ENCODE results near the gene LCE3C.
"Not testable (repeated sequence)": the region's sequence is repeated elsewhere in the genome, so short reads cannot be mapped to it uniquely, and the experiment has no call there.

The LCE3C gene, protein sequence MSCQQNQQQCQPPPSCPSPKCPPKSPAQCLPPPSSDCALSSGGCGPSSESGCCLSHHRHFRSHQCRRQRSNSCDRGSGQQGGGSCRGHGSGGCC

DNA sequence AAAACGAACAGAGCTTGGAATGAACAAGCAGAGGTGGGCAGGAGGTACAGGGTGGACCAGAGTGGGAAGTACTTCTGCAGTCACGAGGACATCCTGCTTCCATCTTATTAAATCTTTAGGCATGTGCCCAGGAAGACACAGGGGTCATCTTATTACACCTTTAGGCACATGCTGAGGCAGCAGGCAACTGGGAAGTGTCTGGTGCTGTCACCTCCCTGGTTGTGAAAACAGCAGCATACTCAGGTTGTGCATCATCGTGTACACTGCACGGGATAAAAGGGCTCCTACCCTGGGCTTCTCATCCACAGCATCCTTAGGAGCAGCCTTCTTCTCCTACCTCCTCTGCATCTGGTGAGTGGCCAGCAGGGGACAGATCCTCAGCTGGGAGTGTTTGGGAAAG is at the start of gene LCE3C:
Gene LCE3C, plus strand, starts transcription at position 301 of the 400 bp plus-strand sequence. CDS start 498 bp downstream, outside the sequence.
- no peaks in the 10 kb centered on the region for H3K9me3 ChIP-seq (ENCODE audit: control insufficient read depth, low read length)
- no peaks in the 10 kb centered on the region for H3K27me3 ChIP-seq (replicated peaks; ENCODE audit: control insufficient read depth, insufficient read depth, low read length)
- no peaks in the 10 kb centered on the region for H3K36me3 ChIP-seq (ENCODE audit: control insufficient read depth, insufficient read depth, low read length, severe bottlenecking)
- H3K4me3 ChIP-seq (ENCODE audit: low read length), result no peak within 1 kb of the TSS
- H3K4me1 ChIP-seq (ENCODE audit: control insufficient read depth, insufficient read depth, low read length), result no peaks in the 10 kb centered on the region
- DNase-seq (ENCODE audit: low read depth), result no peak
- no peak within 1 kb of the TSS for H3K9ac ChIP-seq (ENCODE audit: low read length)

DNA sequence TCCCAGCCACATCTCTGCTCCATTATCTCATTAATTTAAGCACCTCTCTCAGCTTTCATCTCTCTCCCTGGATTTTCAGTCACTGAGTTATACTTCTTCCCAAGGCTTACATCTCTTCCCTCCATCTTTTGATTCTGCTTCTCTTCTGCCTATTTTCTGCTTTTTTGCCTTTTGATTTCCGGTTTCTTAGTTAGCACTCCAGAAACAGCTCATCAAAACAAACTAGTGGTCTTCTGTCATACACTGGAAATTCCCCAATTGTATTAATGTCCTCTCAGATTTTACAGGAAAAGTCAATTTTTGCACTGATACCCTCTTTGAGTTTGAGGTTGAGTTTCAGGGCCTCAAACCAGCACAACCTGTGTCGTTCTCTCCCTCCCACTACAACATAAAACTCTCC is 34.9 kb upstream of the LCE3C start:
- Histone ChIP-seq H3K4me3 (ENCODE audit: low read length) (no peak overlapping the region), H3K4me1 (ENCODE audit: control insufficient read depth, insufficient read depth, low read length) (no peaks in the 10 kb centered on the region), H3K27me3 (replicated peaks; ENCODE audit: control insufficient read depth, insufficient read depth, low read length) (peaks cover 5% of the 10 kb centered on the region), H3K36me3 (ENCODE audit: control insufficient read depth, insufficient read depth, low read length, severe bottlenecking) (no peaks in the 10 kb centered on the region), H3K9me3 (ENCODE audit: control insufficient read depth, low read length) (peaks cover 25% of the 10 kb centered on the region), H3K9ac (ENCODE audit: low read length) (no peak overlapping the region)
- DNase-seq (ENCODE audit: low read depth), result no peak

DNA sequence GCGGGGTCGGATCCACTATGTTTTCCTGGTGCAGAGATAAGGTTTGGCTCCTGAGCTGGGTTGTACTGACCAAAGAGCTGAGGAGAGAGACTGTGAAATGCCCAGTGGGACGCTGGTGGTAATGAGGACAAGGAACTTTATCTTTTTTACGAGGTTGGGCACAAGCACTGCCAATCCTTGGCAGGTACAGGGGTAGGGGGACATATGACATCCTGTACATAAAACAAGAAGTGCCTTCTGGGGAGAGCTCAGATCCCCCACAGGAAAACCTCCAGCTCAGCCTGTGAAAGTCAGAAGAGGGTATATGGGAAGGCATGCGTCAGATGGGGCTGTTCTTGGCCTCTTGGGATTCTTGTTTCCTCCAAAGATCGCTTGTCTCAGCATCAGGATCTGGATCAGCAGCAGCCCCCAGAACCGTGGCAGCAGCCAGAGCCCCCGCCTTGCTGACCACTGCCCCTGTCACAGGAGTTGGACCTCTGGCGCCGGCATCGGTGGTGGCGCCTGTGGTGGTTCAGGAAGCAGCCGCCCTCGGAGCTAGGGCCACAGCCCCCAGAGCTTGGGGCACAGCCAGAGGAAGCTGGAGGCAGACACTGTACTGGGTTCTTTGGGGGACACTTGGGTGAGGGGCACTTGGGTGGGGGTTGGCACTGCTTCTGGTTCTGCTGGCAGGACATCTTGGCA is 34.4 kb upstream of the LCE3C start:
- Histone ChIP-seq H3K4me1 (ENCODE audit: control insufficient read depth, insufficient read depth, low read length) (no peaks in the 10 kb centered on the region), H3K27me3 (replicated peaks; ENCODE audit: control insufficient read depth, insufficient read depth, low read length) (peaks cover 5% of the 10 kb centered on the region), H3K36me3 (ENCODE audit: control insufficient read depth, insufficient read depth, low read length, severe bottlenecking) (no peaks in the 10 kb centered on the region), H3K9ac (ENCODE audit: low read length) (no peak overlapping the region), H3K4me3 (ENCODE audit: low read length) (no peak overlapping the region), H3K9me3 (ENCODE audit: control insufficient read depth, low read length) (peaks cover 26% of the 10 kb centered on the region)
- DNase-seq (ENCODE audit: low read depth), result no peak

DNA sequence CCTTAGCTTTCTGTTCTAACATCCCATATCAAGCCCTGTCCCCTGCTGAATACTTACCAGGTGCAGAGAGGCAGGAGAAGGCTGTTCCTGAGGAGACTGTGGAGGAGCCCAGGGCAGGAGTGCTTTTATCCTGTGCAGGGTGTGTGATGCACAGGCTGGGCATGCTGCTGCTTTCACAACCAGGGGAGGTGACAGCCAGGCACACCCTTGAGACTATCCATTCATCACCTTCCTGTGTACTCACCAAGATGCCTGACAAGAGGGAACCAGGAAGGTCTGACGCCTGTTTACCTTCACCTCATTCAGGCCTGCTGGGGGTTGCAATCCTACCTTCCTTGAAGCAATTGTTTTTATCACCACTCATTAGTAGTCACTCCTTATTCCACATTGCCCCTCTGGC is 33.4 kb upstream of the LCE3C start, which contains the start of gene LCE3E:
Gene LCE3E, minus strand, starts transcription at position 100 of the 400 bp plus-strand sequence. CDS start 572 bp downstream, outside the sequence.
- no peaks in the 10 kb centered on the region for H3K36me3 ChIP-seq (ENCODE audit: control insufficient read depth, insufficient read depth, low read length, severe bottlenecking)
- DNase-seq (ENCODE audit: low read depth), result no peak
- peaks cover 26% of the 10 kb centered on the region for H3K9me3 ChIP-seq (ENCODE audit: control insufficient read depth, low read length)

DNA sequence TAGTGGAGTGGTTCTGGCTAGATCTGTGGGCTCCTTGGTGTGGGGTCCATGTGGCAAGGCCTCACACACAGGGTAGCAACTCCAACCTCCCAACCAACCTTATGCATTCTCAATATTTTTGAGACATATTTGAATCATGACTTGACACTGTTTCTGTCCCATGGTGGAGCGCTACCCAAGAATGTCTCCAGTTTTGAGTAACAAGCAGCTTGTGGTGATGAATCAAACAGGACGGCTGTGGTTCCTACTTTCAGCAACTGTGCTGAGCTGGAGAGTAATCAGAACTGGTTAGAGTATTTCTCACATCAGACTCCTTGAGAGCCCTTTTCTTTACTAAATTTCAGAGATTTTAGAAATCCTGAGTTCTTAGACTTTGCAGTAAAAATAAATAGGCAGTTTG is 22.9 kb upstream of the LCE3C start:
- Histone ChIP-seq H3K9me3 (ENCODE audit: control insufficient read depth, low read length) (no peaks in the 10 kb centered on the region), H3K9ac (ENCODE audit: low read length) (no peak overlapping the region), H3K27me3 (replicated peaks; ENCODE audit: control insufficient read depth, insufficient read depth, low read length) (peaks cover 4% of the 10 kb centered on the region), H3K4me3 (ENCODE audit: low read length) (no peak overlapping the region), H3K4me1 (ENCODE audit: control insufficient read depth, insufficient read depth, low read length) (no peaks in the 10 kb centered on the region), H3K36me3 (ENCODE audit: control insufficient read depth, insufficient read depth, low read length, severe bottlenecking) (no peaks in the 10 kb centered on the region)
- no peak for DNase-seq (ENCODE audit: low read depth)

More for the DNA sequence above, 33.4 kb upstream of the LCE3C start, which contains the start of gene LCE3E:
- peaks cover 5% of the 10 kb centered on the region for H3K27me3 ChIP-seq (replicated peaks; ENCODE audit: control insufficient read depth, insufficient read depth, low read length)
- no peak within 1 kb of the TSS for H3K9ac ChIP-seq (ENCODE audit: low read length)
- no peaks in the 10 kb centered on the region for H3K4me1 ChIP-seq (ENCODE audit: control insufficient read depth, insufficient read depth, low read length)
- H3K4me3 ChIP-seq (ENCODE audit: low read length), result no peak within 1 kb of the TSS

DNA sequence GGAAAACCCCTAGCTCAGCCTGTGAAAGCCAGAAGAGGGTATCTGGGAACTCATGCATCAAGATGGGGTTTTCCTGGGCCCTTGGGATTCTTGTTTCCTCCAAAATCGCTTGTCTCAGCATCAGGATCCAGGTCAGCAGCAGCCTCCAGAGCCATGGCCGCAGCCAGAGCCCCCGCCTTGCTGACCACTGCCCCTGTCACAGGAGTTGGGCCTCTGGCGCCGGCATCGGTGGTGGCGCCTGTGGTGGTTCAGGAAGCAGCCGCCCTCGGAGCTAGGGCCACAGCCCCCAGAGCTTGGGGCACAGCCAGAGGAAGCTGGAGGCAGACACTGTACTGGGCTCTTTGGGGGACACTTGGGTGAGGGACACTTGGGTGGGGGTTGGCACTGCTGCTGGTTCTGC is 20.5 kb upstream of the LCE3C start:
- DNase-seq (ENCODE audit: low read depth); H3K27me3 ChIP-seq (replicated peaks; ENCODE audit: control insufficient read depth, insufficient read depth, low read length); H3K4me1 ChIP-seq (ENCODE audit: control insufficient read depth, insufficient read depth, low read length); H3K4me3 ChIP-seq (ENCODE audit: low read length); H3K9ac ChIP-seq (ENCODE audit: low read length); H3K36me3 ChIP-seq (ENCODE audit: control insufficient read depth, insufficient read depth, low read length, severe bottlenecking); H3K9me3 ChIP-seq (ENCODE audit: control insufficient read depth, low read length): not testable (repeated sequence)

DNA sequence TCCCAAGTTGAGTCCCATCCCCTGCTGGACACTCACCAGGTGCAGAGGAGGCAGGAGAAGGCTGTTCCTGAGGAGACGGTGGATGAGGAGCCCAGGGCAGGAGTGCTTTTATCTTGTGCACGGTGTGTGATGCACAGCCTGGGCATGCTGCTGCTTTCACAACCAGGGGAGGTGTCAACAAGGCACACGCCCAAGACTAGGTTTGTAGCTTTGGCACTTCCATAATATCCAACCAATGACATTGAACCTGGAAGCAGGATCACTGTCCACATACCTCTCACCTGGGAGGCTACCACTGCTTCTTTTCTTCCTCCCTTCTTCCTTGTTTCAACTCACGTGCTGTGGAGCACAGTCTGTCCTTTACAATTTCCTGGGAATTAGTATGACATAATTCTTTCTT is 19.6 kb upstream of the LCE3C start, which contains the start of gene LCE3D:
Gene LCE3D, minus strand, starts transcription at position 84 of the 400 bp plus-strand sequence. CDS start 580 bp downstream, outside the sequence.
- no peak within 1 kb of the TSS for H3K4me3 ChIP-seq (ENCODE audit: low read length)
- no peak within 1 kb of the TSS for H3K9ac ChIP-seq (ENCODE audit: low read length)
- H3K9me3 ChIP-seq (ENCODE audit: control insufficient read depth, low read length), result no peaks in the 10 kb centered on the region
- no peaks in the 10 kb centered on the region for H3K27me3 ChIP-seq (replicated peaks; ENCODE audit: control insufficient read depth, insufficient read depth, low read length)
- no peak for DNase-seq (ENCODE audit: low read depth)
- H3K4me1 ChIP-seq (ENCODE audit: control insufficient read depth, insufficient read depth, low read length), result no peaks in the 10 kb centered on the region
- H3K36me3 ChIP-seq (ENCODE audit: control insufficient read depth, insufficient read depth, low read length, severe bottlenecking), result no peaks in the 10 kb centered on the region

DNA sequence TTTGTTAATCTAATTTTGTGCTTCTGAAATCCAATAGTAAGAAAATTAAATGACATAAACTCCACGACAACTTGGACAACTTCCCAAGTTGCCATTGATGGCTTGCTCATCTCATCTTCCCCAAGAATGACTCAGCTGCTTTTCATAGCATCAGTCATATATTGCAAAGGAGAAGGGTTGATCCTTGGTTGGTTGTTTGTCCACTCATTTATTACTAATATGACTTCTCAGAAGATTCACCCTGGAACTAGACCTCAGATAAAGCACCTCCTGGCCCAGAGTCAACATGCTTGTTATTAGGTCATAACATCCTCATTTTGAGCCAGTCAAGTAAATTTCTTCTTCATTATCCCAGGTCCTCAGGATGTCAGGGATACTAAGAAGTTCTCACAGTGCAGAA is 17.4 kb upstream of the LCE3C start:
- Histone ChIP-seq H3K9me3 (ENCODE audit: control insufficient read depth, low read length) (no peaks in the 10 kb centered on the region), H3K27me3 (replicated peaks; ENCODE audit: control insufficient read depth, insufficient read depth, low read length) (no peaks in the 10 kb centered on the region), H3K9ac (ENCODE audit: low read length) (no peak overlapping the region), H3K36me3 (ENCODE audit: control insufficient read depth, insufficient read depth, low read length, severe bottlenecking) (no peaks in the 10 kb centered on the region), H3K4me3 (ENCODE audit: low read length) (no peak overlapping the region), H3K4me1 (ENCODE audit: control insufficient read depth, insufficient read depth, low read length) (no peaks in the 10 kb centered on the region)
- DNase-seq (ENCODE audit: low read depth), result no peak

DNA sequence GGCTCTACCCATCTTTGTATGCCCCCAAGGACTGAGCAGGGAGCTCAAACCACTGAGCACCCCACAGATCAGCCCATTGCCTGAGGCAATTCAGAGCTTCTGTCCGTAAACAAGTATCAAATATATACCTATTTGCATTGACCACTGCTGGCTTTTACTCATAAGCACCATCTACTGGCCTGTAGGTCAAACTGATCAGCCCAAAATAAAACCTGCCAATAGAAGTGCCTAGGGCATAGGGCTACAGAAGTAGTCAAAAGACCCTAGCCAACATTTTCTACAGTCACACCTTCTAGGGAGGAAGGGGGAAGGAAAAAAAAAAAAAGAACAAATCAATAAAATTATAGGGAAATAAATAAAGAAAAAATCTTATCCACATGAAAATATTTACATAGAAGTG is 14.4 kb upstream of the LCE3C start:
- no peaks in the 10 kb centered on the region for H3K9me3 ChIP-seq (ENCODE audit: control insufficient read depth, low read length)
- no peaks in the 10 kb centered on the region for H3K4me1 ChIP-seq (ENCODE audit: control insufficient read depth, insufficient read depth, low read length)
- H3K9ac ChIP-seq (ENCODE audit: low read length), result no peak overlapping the region
- H3K4me3 ChIP-seq (ENCODE audit: low read length), result no peak overlapping the region
- H3K27me3 ChIP-seq (replicated peaks; ENCODE audit: control insufficient read depth, insufficient read depth, low read length), result no peaks in the 10 kb centered on the region
- no peaks in the 10 kb centered on the region for H3K36me3 ChIP-seq (ENCODE audit: control insufficient read depth, insufficient read depth, low read length, severe bottlenecking)
- no peak for DNase-seq (ENCODE audit: low read depth)

DNA sequence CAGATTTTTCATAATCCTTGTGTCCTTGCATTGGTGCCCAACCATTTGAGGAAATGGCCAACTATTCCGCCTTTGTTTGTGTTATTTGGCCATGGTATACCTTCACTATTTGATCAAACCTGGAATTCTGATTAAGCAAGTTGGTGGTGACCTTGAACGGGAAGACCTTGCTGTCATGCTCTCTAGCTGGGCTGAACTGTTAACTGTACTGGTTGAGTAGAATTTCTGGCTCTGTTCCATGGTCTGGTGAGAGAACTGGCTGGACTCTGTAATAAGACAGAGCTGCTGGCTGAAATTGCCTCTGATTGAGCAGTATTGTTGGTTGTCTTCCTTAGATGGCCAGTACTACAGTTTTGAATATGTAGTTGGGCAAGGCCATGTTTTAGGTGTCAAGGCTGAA is 3.0 kb upstream of the LCE3C start:
- Histone ChIP-seq H3K27me3 (replicated peaks; ENCODE audit: control insufficient read depth, insufficient read depth, low read length) (no peaks in the 10 kb centered on the region), H3K4me3 (ENCODE audit: low read length) (no peak overlapping the region), H3K36me3 (ENCODE audit: control insufficient read depth, insufficient read depth, low read length, severe bottlenecking) (no peaks in the 10 kb centered on the region), H3K4me1 (ENCODE audit: control insufficient read depth, insufficient read depth, low read length) (no peaks in the 10 kb centered on the region), H3K9me3 (ENCODE audit: control insufficient read depth, low read length) (no peaks in the 10 kb centered on the region), H3K9ac (ENCODE audit: low read length) (no peak overlapping the region)
- DNase-seq (ENCODE audit: low read depth), result no peak

DNA sequence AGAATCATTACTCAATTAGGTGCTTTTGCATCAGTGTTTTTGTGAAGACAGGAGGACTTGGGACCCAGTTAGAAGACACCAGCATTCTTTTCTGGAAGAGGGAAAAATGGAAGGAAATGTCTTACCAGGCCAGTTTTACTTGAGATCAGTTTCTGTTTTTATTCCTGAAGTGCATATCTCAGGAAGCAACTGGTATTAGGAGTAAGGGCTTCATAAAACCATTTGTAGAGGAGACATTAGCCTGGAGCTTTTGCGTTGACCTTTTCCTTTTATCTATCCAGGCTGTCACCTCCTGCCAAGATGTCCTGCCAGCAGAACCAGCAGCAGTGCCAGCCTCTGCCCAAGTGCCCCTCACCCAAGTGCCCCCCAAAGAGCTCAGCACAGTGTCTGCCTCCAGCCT is 13.5 kb downstream of the LCE3C start, which contains the start of gene LCE3B:
Gene LCE3B, plus strand, starts transcription at position 301 of the 400 bp plus-strand sequence. Its CDS starts 0 bp downstream, at position 301.
- Histone ChIP-seq H3K4me3 (ENCODE audit: low read length) (no peak within 1 kb of the TSS), H3K36me3 (ENCODE audit: control insufficient read depth, insufficient read depth, low read length, severe bottlenecking) (no peaks in the 10 kb centered on the region), H3K27me3 (replicated peaks; ENCODE audit: control insufficient read depth, insufficient read depth, low read length) (no peaks in the 10 kb centered on the region), H3K4me1 (ENCODE audit: control insufficient read depth, insufficient read depth, low read length) (no peaks in the 10 kb centered on the region), H3K9ac (ENCODE audit: low read length) (no peak within 1 kb of the TSS), H3K9me3 (ENCODE audit: control insufficient read depth, low read length) (peaks cover 11% of the 10 kb centered on the region)
- no peak for DNase-seq (ENCODE audit: low read depth)
